ENCODE results near the gene ABRAXAS1.

The ABRAXAS1 gene

GRCh38 chr4:83454686-83455085 lies 30.2 kb downstream of the ABRAXAS1 start:
- DNase-seq (ENCODE audit: low read depth in 1 of 2, low spot score in 1 of 2), result no peak

- no peak for DNase-seq (ENCODE audit: low read depth in 1 of 2, low spot score in 1 of 2)
Measured at GRCh38 chr4:83449009-83449408, 35.9 kb downstream of the ABRAXAS1 start.

- DNase-seq (ENCODE audit: low read depth in 1 of 2, low spot score in 1 of 2), result no peak
Measured at GRCh38 chr4:83440899-83441298, 44.0 kb downstream of the ABRAXAS1 start.

- DNase-seq (ENCODE audit: low read depth in 1 of 2, low spot score in 1 of 2), result no peak
Measured at GRCh38 chr4:83440148-83440814, 44.6 kb downstream of the ABRAXAS1 start.

GRCh38 chr4:83438719-83439118 lies 46.2 kb downstream of the ABRAXAS1 start:
- no peak for DNase-seq (ENCODE audit: low read depth in 1 of 2, low spot score in 1 of 2)

GRCh38 chr4:83436680-83437079 lies 48.2 kb downstream of the ABRAXAS1 start:
- DNase-seq (ENCODE audit: low read depth in 1 of 2, low spot score in 1 of 2), result no peak

GRCh38 chr4:83431200-83431599 lies 53.7 kb downstream of the ABRAXAS1 start:
- DNase-seq (ENCODE audit: low read depth in 1 of 2, low spot score in 1 of 2), result no peak

GRCh38 chr4:83418211-83418610 lies 66.7 kb downstream of the ABRAXAS1 start:
- DNase-seq (ENCODE audit: low read depth in 1 of 2, low spot score in 1 of 2), result no peak

GRCh38 chr4:83417566-83417965 lies 67.3 kb downstream of the ABRAXAS1 start:
- no peak for DNase-seq (ENCODE audit: low read depth in 1 of 2, low spot score in 1 of 2)

- no peak for DNase-seq (ENCODE audit: low read depth in 1 of 2, low spot score in 1 of 2)
Measured at GRCh38 chr4:83413676-83414075, 71.2 kb downstream of the ABRAXAS1 start.

Measured in activated CD4-positive, alpha-beta T cell treated with anti-CD3 and anti-CD28 coated beads, Interleukin-2, amount 50 U/mL, for 24 hours (primary cell).